ENCODE results near the gene SEMA3B. TPM values are rescaled to one million over a fixed set of nuclear protein-coding genes. Genes with fewer than 3 reads are reported as not detected.

Gene SEMA3B
- total and polyA plus RNA-seq, 12 donors, result 14.9 to 46.7 (median 21.9) TPM

DNA sequence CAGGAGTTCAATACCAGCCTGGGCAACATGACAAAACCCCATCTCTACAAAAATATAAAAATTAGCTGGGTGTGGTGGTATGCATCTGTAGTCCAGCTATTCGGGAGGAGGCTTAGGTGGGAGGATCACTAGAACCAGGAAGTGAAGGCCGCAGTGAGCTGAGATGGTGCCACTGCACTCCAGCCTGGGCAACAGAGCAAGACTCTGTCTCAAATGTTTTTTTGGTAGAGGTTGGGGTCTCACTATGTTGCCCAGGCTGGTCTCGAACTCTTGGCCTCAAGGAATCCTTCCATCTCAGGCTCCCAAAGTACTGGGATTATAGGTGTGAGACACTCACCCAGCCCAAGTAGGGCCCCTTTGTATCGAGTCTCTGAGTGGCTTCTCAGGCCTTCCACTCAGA is 25.1 kb downstream of the SEMA3B start:
- H3K36me3 ChIP-seq, result peaks cover 0 to 25% (median 10%) of the 10 kb centered on the region in 9 donors
- peaks cover 23 to 48% (median 36%) of the 10 kb centered on the region in 9 donors for H3K4me1 ChIP-seq
- H3K9me3 ChIP-seq, result no peaks in the 10 kb centered on the region
- DNase-seq, result no peak
- H3K4me3 ChIP-seq, result no peak overlapping the region
- 84 to 90% methylated on average over 4 of the region's 4 CpGs for WGBS, 2 donors
- no peak for ATAC-seq
- TF ChIP-seq, protein P1, sequence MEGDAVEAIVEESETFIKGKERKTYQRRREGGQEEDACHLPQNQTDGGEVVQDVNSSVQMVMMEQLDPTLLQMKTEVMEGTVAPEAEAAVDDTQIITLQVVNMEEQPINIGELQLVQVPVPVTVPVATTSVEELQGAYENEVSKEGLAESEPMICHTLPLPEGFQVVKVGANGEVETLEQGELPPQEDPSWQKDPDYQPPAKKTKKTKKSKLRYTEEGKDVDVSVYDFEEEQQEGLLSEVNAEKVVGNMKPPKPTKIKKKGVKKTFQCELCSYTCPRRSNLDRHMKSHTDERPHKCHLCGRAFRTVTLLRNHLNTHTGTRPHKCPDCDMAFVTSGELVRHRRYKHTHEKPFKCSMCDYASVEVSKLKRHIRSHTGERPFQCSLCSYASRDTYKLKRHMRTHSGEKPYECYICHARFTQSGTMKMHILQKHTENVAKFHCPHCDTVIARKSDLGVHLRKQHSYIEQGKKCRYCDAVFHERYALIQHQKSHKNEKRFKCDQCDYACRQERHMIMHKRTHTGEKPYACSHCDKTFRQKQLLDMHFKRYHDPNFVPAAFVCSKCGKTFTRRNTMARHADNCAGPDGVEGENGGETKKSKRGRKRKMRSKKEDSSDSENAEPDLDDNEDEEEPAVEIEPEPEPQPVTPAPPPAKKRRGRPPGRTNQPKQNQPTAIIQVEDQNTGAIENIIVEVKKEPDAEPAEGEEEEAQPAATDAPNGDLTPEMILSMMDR (IDR thresholded peaks at IDR 0.05), result no peak
- no peaks in the 10 kb centered on the region for H3K27me3 ChIP-seq
- intact Hi-C loops (cut with DNase I), result no loop called here
- H3K27ac ChIP-seq, result peak overlapping the region in 1 of 10 donors; percentile 95

DNA sequence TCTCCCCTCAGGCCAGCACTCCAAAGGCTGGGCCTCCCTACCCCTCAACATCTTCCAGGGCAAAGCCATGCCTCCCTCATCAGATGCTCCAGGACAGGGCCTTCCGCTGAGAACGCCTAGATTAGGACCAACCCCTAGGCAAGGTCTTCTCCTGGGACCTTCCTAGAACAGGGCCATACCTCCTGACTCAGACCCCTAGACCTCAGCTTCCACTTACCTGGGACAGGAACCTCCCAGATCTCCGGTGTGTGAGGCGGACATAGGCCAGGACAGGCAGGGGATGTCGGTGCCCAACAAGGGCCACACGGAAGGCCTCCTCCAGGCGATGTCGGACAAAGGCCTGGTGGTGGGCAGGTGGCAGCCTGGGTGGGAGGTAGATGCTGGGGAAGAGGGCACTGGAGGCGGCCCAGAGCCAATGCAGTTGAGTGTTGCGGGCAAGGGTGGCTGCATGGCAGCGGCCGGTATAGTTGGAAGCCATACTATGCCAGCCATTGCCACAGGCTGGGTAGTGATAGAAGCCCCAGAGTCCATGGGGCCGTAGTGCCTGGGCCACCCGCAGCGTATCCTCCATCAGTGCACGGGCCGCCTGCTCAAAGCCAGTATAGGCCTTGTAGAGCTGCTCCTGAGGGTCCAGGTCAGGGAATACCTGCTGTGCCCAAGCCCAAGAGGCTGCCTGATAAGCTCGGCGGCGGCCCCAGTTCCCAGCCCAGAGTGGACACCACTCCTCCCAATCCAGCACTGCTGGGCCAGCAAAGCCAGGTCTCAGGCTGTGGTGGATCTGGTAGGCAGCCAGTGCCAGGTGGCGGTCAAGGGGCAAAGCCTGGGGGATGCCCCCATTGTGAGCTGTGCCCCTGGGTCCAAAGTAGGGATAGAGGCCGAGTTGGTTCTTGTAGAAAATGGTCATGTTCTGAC is 25.8 kb downstream of the SEMA3B start:
- H3K4me3 ChIP-seq, result no peak overlapping the region
- peaks cover 0 to 18% (median 4%) of the 10 kb centered on the region in 9 donors for H3K36me3 ChIP-seq
- TF ChIP-seq, protein P1 (IDR thresholded peaks at IDR 0.05), result no peak
- no peak for ATAC-seq
- intact Hi-C loops (cut with DNase I), result no loop called here
- WGBS, 2 donors, result 91 to 93% methylated on average over 22 of the region's 22 CpGs
- peaks cover 23 to 49% (median 39%) of the 10 kb centered on the region in 9 donors for H3K4me1 ChIP-seq
- H3K9me3 ChIP-seq, result no peaks in the 10 kb centered on the region
- no peaks in the 10 kb centered on the region for H3K27me3 ChIP-seq
- no peak for DNase-seq
- no peak overlapping the region for H3K27ac ChIP-seq

DNA sequence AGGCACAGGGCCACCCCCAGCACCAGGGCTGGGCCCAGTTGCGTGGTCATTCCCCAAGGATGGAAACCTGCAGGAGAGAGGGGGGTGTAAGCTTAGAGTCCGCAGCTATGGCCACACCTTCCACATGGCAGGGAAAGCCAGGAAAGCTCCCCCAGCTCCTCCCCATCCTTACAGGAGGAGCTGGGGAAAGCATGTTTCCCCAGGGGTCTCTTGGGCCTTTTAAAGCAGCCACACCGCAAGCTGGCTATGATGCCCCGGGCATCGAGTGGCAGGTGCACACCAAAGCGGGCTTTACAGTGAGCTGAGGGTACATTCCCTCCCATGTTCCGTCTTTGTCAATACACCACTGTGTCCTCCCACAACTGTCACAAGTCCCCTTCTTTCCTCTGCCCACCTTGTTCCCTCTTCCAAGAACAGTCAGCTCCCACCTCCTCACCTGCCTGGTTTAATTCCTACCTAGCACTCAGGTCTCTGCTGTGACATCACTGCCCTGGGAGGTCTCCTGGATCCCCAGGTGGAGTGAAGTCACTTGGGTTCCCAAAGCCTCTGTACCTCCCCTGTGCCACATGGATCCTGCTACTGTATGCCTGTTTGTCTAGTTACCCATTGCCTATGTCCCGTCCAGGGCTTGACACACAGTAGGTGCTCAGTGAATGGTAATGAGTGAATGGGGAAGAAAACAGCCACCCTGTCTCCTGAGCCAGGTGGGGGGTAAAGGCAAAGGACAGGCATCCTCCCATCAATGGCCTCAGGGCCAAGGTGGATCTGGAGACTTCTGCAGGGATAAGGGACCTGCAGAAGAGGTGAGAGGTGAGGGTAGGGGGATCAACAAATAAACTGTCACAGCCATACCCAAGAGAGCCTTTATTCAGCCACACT is 26.8 kb downstream of the SEMA3B start:
- Histone ChIP-seq H3K9me3 (no peaks in the 10 kb centered on the region), H3K27me3 (no peaks in the 10 kb centered on the region), H3K36me3 (peaks cover 0 to 16% (median 0%) of the 10 kb centered on the region in 9 donors), H3K4me3 (no peak overlapping the region), H3K4me1 (peaks cover 28 to 53% (median 43%) of the 10 kb centered on the region in 9 donors), H3K27ac (no peak overlapping the region)
- intact Hi-C loops (cut with DNase I), result no loop called here
- 88 to 89% methylated on average over 8 of the region's 8 CpGs for WGBS, 2 donors
- TF ChIP-seq, protein P1 (IDR thresholded peaks at IDR 0.05), result no peak
- ATAC-seq (no peak), DNase-seq (no peak)

DNA sequence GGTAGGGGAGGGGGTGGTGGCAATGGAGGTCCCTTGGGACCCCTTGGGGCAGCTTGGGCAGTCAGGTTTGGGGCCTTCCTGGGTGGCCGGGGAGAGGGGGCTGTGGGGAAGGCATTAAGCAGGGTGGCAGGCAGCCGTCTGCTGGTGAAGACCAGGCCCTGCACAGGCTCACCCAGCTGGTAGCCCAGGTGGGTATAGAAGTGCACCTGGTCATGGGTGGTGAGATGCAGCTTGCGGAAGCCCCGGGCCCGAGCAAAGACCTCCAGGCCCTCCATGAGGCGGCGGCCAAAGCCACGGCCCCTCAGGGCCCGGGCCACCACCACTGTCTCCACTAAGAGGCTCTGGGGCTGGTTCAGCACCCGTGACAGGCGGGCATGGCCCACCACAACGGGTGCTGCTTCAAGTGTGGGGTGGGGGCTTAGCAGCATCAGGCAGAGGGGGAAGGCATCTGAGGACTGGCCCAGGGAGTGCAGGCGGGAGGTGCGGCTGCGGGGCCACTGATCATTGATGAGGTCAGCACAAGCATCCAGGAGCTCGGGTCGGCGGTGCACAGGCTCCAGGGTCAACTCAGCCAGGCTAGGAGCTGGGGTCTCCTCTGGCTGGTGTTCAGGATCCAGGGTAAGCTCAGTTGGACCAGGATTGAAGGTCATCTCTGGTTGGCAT is 27.9 kb downstream of the SEMA3B start:
- peaks cover 23 to 50% (median 42%) of the 10 kb centered on the region in 9 donors for H3K4me1 ChIP-seq
- intact Hi-C loops (cut with DNase I), result no loop called here
- H3K36me3 ChIP-seq, result peaks cover 0 to 22% (median 0%) of the 10 kb centered on the region in 9 donors
- no peak overlapping the region for H3K27ac ChIP-seq
- DNase-seq (no peak), ATAC-seq (no peak)
- WGBS, 2 donors, result 92 to 94% methylated on average over 18 of the region's 18 CpGs
- H3K9me3 ChIP-seq, result no peaks in the 10 kb centered on the region
- no peak overlapping the region for H3K4me3 ChIP-seq
- H3K27me3 ChIP-seq, result no peaks in the 10 kb centered on the region
- TF ChIP-seq, protein P1 (IDR thresholded peaks at IDR 0.05), result no peak

Measured in heart right ventricle (tissue), 16 donors.